H1 (cell line): ENCODE results near the gene STRA8. TPM values are rescaled to one million over a fixed set of nuclear protein-coding genes. Genes with fewer than 3 reads are reported as not detected.
A peak's percentile ranks its signal among the peaks of the same experiment; 100 is the strongest.

ENCODE experiments used
- CTCF ChIA-PET: fragments of 300-600 bp; sonication (Branson Sonifier 250); formaldehyde crosslinking; loops from one replicate; lab custom pipeline; 2021; ENCODE audit not compliant: partially characterized antibody; lab: Charles Lee
- POLR2A ChIA-PET: fragments of 300-600 bp; sonication (Branson Sonifier 250); formaldehyde crosslinking; loops from one replicate; lab custom pipeline; 2021; ENCODE audit warnings: inconsistent platforms; ENCODE audit not compliant: partially characterized antibody; lab: Charles Lee
- DNase-seq, 2 experiments: peaks; one replicate each; pipeline versions ENCODE4 v3.0.0 to v3.0.0-alpha.2; 2010 to 2022; ENCODE audit warnings: low spot score in 2 of 2, low read depth in 1 of 2, mixed read lengths in 1 of 2
- FAIRE-seq: peaks from 2 replicates; lab custom pipeline; 2011; peaks lifted over from hg19 to GRCh38; lab: Jason Lieb, UNC
- H2AFZ ChIP-seq: 2 replicates; pipeline ENCODE4 v1.8.1; 2012; ENCODE audit warnings: low read length, inconsistent platforms
- H2AK5ac ChIP-seq: 2 replicates; pipeline ENCODE4 v1.6.1; 2013; ENCODE audit warnings: low read depth, low read length
- H2BK120ac ChIP-seq: replicated peaks from 2 replicates; pipeline ENCODE3; 2013; ENCODE audit warnings: low read depth, low read length, inconsistent platforms
- H2BK12ac ChIP-seq: 2 replicates; pipeline ENCODE4 v1.6.1; 2013; ENCODE audit warnings: low read depth, low read length
- H2BK15ac ChIP-seq: 2 replicates; pipeline ENCODE4 v1.6.1; 2013; ENCODE audit warnings: low read length
- H2BK20ac ChIP-seq: 2 replicates; pipeline ENCODE4 v1.6.1; 2013; ENCODE audit warnings: low read length
- H2BK5ac ChIP-seq: 2 replicates; pipeline ENCODE4 v1.6.1; 2013; ENCODE audit warnings: low read depth, low read length
- H3K14ac ChIP-seq: 2 replicates; pipeline ENCODE4 v1.6.1; 2013; ENCODE audit warnings: inconsistent platforms; ENCODE audit not compliant: insufficient read length
- H3K18ac ChIP-seq: 2 replicates; pipeline ENCODE4 v1.6.1; 2013; ENCODE audit warnings: low read length; ENCODE audit errors: extremely low read depth
- H3K23ac ChIP-seq: 2 replicates; pipeline ENCODE4 v1.6.1; 2013; ENCODE audit warnings: inconsistent platforms; ENCODE audit not compliant: insufficient read length
- H3K23me2 ChIP-seq: 2 replicates; pipeline ENCODE4 v1.6.1; 2013; ENCODE audit warnings: low read depth, low read length
- H3K27ac ChIP-seq: 2 replicates; pipeline ENCODE4 v1.6.1; 2011; ENCODE audit warnings: low read depth, low read length, inconsistent platforms
- H3K27me3 ChIP-seq, 4 experiments: replicated peaks in 1 of 4; 1 replicate in 1 of 4; 2 replicates in 3 of 4; pipeline versions ENCODE4 v1.6.1 to v1.8.1; 2011 to 2013; ENCODE audit warnings: low read length in 3 of 4, mild to moderate bottlenecking in 3 of 4, inconsistent platforms in 2 of 4, mixed read lengths in 2 of 4, moderate library complexity in 1 of 4; ENCODE audit not compliant: control insufficient read depth in 3 of 4, insufficient read depth in 3 of 4; ENCODE audit errors: extremely low read depth in 1 of 4
- H3K36me3 ChIP-seq, 4 experiments: 2 replicates each; pipeline versions ENCODE4 v1.6.1 to v1.8.1; 2011 to 2013; ENCODE audit warnings: mild to moderate bottlenecking in 4 of 4, low read length in 3 of 4, moderate library complexity in 2 of 4, control low read depth in 1 of 4, inconsistent platforms in 1 of 4; ENCODE audit not compliant: insufficient read depth in 4 of 4, control insufficient read depth in 2 of 4
- H3K4ac ChIP-seq: replicated peaks from 2 replicates; pipeline ENCODE3; 2013; ENCODE audit warnings: low read length, low read depth, mixed read lengths, inconsistent platforms; ENCODE audit not compliant: insufficient read length
- H3K4me1 ChIP-seq, 4 experiments: replicated peaks in 1 of 4; 1 replicate in 1 of 4; 2 replicates in 3 of 4; pipeline versions ENCODE4 v1.6.1 to v1.8.1; 2011 to 2013; ENCODE audit warnings: low read length in 3 of 4, inconsistent platforms in 2 of 4, mixed read lengths in 1 of 4; ENCODE audit not compliant: insufficient read depth in 4 of 4, control insufficient read depth in 3 of 4
- H3K4me2 ChIP-seq, 2 experiments: 2 replicates each; pipeline versions ENCODE4 v1.6.1 to v1.8.1; 2011 to 2013; ENCODE audit warnings: low read depth in 2 of 2, low read length in 2 of 2, control low read depth in 1 of 2, inconsistent platforms in 1 of 2, mild to moderate bottlenecking in 1 of 2; ENCODE audit not compliant: insufficient read depth in 1 of 2
- H3K4me3 ChIP-seq, 4 experiments: fragments of 200-600, 300-600 bp in 1 of 4; sonication (generic), shearing (Covaris generic), sonication (Bioruptor Twin) in 1 of 4; 2 replicates each; pipeline versions ENCODE4 v1.5.1 to v1.8.1; 2011 to 2016; ENCODE audit warnings: low read length in 4 of 4, low read depth in 3 of 4, control low read depth in 2 of 4, inconsistent platforms in 2 of 4, mild to moderate bottlenecking in 2 of 4, mixed read lengths in 1 of 4, moderate library complexity in 1 of 4; ENCODE audit not compliant: insufficient read depth in 2 of 4; ENCODE audit errors: extremely low read depth in 1 of 4
- H3K56ac ChIP-seq: replicated peaks from 2 replicates; pipeline ENCODE3; 2013; ENCODE audit warnings: low read depth, mild to moderate bottlenecking, mixed read lengths, low read length, inconsistent platforms; ENCODE audit not compliant: insufficient read length
- H3K79me1 ChIP-seq: 2 replicates; pipeline ENCODE4 v1.6.1; 2013; ENCODE audit warnings: low read depth, low read length, control low read depth
- H3K79me2 ChIP-seq, 2 experiments: 2 replicates each; pipeline versions ENCODE4 v1.6.1 to v1.8.1; 2012 to 2013; ENCODE audit warnings: low read length in 2 of 2, mild to moderate bottlenecking in 2 of 2, inconsistent platforms in 1 of 2; ENCODE audit not compliant: insufficient read depth in 2 of 2, control insufficient read depth in 1 of 2
- H3K9ac ChIP-seq, 4 experiments: replicated peaks in 1 of 4; 1 replicate in 1 of 4; 2 replicates in 3 of 4; pipeline versions ENCODE4 v1.6.1 to v1.8.1; 2011 to 2013; ENCODE audit warnings: low read depth in 3 of 4, low read length in 3 of 4, control low read depth in 2 of 4, mild to moderate bottlenecking in 2 of 4, moderate library complexity in 2 of 4, inconsistent platforms in 1 of 4; ENCODE audit errors: extremely low read depth in 1 of 4
- H3K9me3 ChIP-seq, 2 experiments: 2 replicates each; pipeline versions ENCODE4 v1.6.1 to v1.8.1; 2012 to 2013; ENCODE audit warnings: mild to moderate bottlenecking in 2 of 2, moderate library complexity in 2 of 2, control low read depth in 1 of 2, inconsistent platforms in 1 of 2, low read depth in 1 of 2, low read length in 1 of 2, mixed read lengths in 1 of 2; ENCODE audit not compliant: insufficient read depth in 2 of 2
- H4K20me1 ChIP-seq, 2 experiments: replicated peaks in 1 of 2; 2 replicates each; pipeline versions ENCODE3 to v1.8.1; 2011 to 2013; ENCODE audit warnings: inconsistent platforms in 2 of 2, low read length in 2 of 2, mild to moderate bottlenecking in 1 of 2; ENCODE audit not compliant: insufficient read depth in 2 of 2, control insufficient read depth in 1 of 2
- H4K5ac ChIP-seq: 2 replicates; pipeline ENCODE4 v1.6.1; 2013; ENCODE audit warnings: low read length, low read depth, mixed read lengths, inconsistent platforms; ENCODE audit not compliant: insufficient read length
- H4K8ac ChIP-seq: 2 replicates; pipeline ENCODE4 v1.8.0; 2013; ENCODE audit warnings: mild to moderate bottlenecking, moderate library complexity, low read length, inconsistent platforms; ENCODE audit not compliant: insufficient read depth; ENCODE audit errors: extremely low read depth
- H4K91ac ChIP-seq: replicated peaks from 2 replicates; pipeline ENCODE3; 2013; ENCODE audit warnings: low read length, mixed read lengths, inconsistent platforms; ENCODE audit not compliant: insufficient read length
- GTF2F1 ChIP-seq: IDR thresholded peaks from 2 replicates; pipeline ENCODE4 v1.6.1; 2012; ENCODE audit warnings: low read depth, low read length, improper control_type of control experiment, borderline replicate concordance
- KDM5A ChIP-seq: fragments of 200-600 bp; IDR thresholded peaks from 2 replicates; pipeline ENCODE4 v1.7.1; 2012; ENCODE audit warnings: mild to moderate bottlenecking, low read length, inconsistent platforms, mixed read lengths
- NANOG ChIP-seq: IDR thresholded peaks from 2 replicates; pipeline ENCODE4 v1.6.1; 2011; ENCODE audit warnings: low read length, low read depth, mild to moderate bottlenecking, inconsistent platforms; ENCODE audit not compliant: insufficient read depth, poor library complexity, severe bottlenecking
- NRF1 ChIP-seq: IDR thresholded peaks from 2 replicates; pipeline ENCODE4 v1.6.1; 2011; ENCODE audit warnings: mild to moderate bottlenecking, low read depth, low read length, improper control_type of control experiment
- POLR2A ChIP-seq, 2 experiments: IDR thresholded peaks; 1 replicate in 1 of 2; 2 replicates in 1 of 2; pipeline ENCODE4 v1.6.1; 2011; ENCODE audit warnings: low read depth in 2 of 2, low read length in 2 of 2, mild to moderate bottlenecking in 2 of 2; ENCODE audit errors: control extremely low read depth in 1 of 2
- WGBS, 2 experiments: shearing (Covaris generic) in 1 of 2; methylation state at CpG; one replicate each; pipeline versions ENCODE4 v1.1.6 to v1.1.7; 2013 to 2015; ENCODE audit warnings: low lambda C conversion rate in 2 of 2, mixed read lengths in 2 of 2, inconsistent platforms in 1 of 2, low coverage in 1 of 2, missing lambda C conversion rate in 1 of 2; ENCODE audit not compliant: insufficient replicate concordance in 2 of 2, insufficient coverage in 1 of 2, insufficient read length in 1 of 2; ENCODE audit errors: extremely low coverage in 1 of 2, missing lambda C conversion rate in 1 of 2; 5-methylcytosine and 5-hydroxymethylcytosine counted together
- polyA plus RNA-seq, 7 experiments: library from polyadenylated mRNA; depleted of rRNA in 3 of 7; stranded (reverse) in 5 of 7; unstranded in 2 of 7; fragments of >200 nt in 5 of 7; fragments of 200-250 nt in 2 of 7; gene quantifications; 1 replicate in 5 of 7; 2 replicates in 1 of 7; 4 replicates in 1 of 7; pipeline versions ENCODE4 v1.2.1 to v1.2.3, GENCODE V29; 2011 to 2013; ENCODE audit warnings: missing spikeins in 2 of 7, mixed read lengths in 2 of 7
- total RNA-seq: library from RNA; stranded (reverse); fragmentation: NEBNext Ultra II Directional; extraction: Animal tissue kit (Norgen Biotek cat#: 25700); gene quantifications from 2 replicates; pipeline ENCODE4 v1.2.1, GENCODE V29; 2021

The STRA8 gene
- total and polyA plus RNA-seq, 2 of the 8 experiments (the other 6 are each of a cell fraction or from before 2014, with no cell fraction given): not detected

DNA sequence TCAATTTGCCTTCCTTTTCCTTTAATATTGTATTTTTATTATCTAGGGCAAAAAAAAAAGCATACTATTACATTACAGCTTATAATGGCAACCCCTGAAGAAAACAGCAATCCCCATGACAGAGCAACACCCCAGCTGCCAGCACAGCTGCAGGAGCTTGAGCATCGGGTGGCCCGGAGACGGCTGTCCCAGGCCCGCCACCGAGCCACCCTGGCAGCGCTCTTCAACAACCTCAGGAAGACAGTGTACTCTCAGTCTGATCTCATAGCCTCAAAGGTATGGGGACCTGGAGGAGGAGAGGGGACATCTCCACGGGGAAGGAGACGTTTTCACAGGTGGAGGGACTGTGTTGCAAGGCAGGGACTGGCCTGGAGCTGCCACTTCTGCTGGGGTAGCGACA is 6.8 kb downstream of the STRA8 start:
- Histone ChIP-seq H3K4me3 (no peak overlapping the region), H3K27me3 (no peaks in the 10 kb centered on the region), H3K4ac (no peak overlapping the region), H3K79me2 (no peaks in the 10 kb centered on the region), H2BK12ac (no peak overlapping the region), H3K79me1 (no peaks in the 10 kb centered on the region), H2AFZ (no peak overlapping the region), H4K8ac (no peak overlapping the region; the same call in 1 of the 2 replicates), H4K5ac (no peak overlapping the region), H2BK20ac (no peak overlapping the region), H3K4me1 (peaks cover 0 to 9% (median 1%) of the 10 kb centered on the region in 4 experiments; a peak in 5 of 7 replicates), H3K56ac (no peak overlapping the region), H3K18ac (no peak overlapping the region), H4K91ac (no peak overlapping the region), H2BK5ac (no peak overlapping the region), H4K20me1 (no peaks in the 10 kb centered on the region), H3K27ac (no peak overlapping the region), H3K4me2 (no peak overlapping the region), H3K14ac (no peak overlapping the region), H2AK5ac (0 out of 2 replicates have a peak overlapping the region, but pooled peaks have one; percentile 2), H3K23me2 (no peaks in the 10 kb centered on the region; the same call in 1 of the 2 replicates), H3K9ac (no peak overlapping the region), H3K9me3 (no peaks in the 10 kb centered on the region), H2BK120ac (no peak overlapping the region), H2BK15ac (no peak overlapping the region), H3K36me3 (no peaks in the 10 kb centered on the region), H3K23ac (no peak overlapping the region)
- ChIA-PET CTCF (interaction anchor here (1.3 to 2.7 kb wide), 5 partner anchors 8 to 95 kb away, joined by 3 to 10 read pairs (median 4); no protein-coding TSS in a partner anchor), POLR2A (no interaction called here)
- DNase-seq (peak in 1 of 2 experiments; percentile 30), FAIRE-seq (no peak)
- 91% methylated on average over 9 of the region's 9 CpGs; no CpG with 5 or more reads in 1 of the 2 experiments for WGBS, 2 experiments
- no peak for TF ChIP-seq NRF1
- TF ChIP-seq POLR2A (IDR thresholded peaks at IDR 0.05; ENCODE audit: control extremely low read depth in 1 of 2, low read depth in 2 of 2, low read length in 2 of 2): no peak
- TF ChIP-seq GTF2F1: no peak
- no peak for TF ChIP-seq NANOG
- no peak for TF ChIP-seq KDM5A
